HEK293T (cell line): ENCODE results near the gene LRP1B.
"Not testable (repeated sequence)": the region's sequence is repeated elsewhere in the genome, so short reads cannot be mapped to it uniquely, and the experiment has no call there.

Experiments used
- CTCF ChIA-PET: fragments of 350-600 bp; formaldehyde crosslinking; extraction: SDS; loops from one replicate; lab custom pipeline; 2021; ENCODE audit warnings: antibody characterized with exemption, inconsistent platforms; lab: Yijun Ruan, JAX
- POLR2A ChIA-PET: fragments of 350-600 bp; formaldehyde crosslinking; extraction: SDS; loops from one replicate; lab custom pipeline; 2020; ENCODE audit warnings: antibody characterized with exemption, inconsistent platforms; lab: Yijun Ruan, JAX
- DNase-seq: peaks from one replicate; pipeline ENCODE4 v3.0.0; 2012; ENCODE audit warnings: mixed read lengths; ENCODE audit errors: extremely low spot score
- ARNT ChIP-seq: fragments of 450-650 bp; IDR thresholded peaks from 2 replicates; pipeline ENCODE4 v1.6.1; 2017; ENCODE audit warnings: mild to moderate bottlenecking
- BHLHE40 ChIP-seq: fragments of 450-650 bp; IDR thresholded peaks from 2 replicates; pipeline ENCODE4 v1.6.1; 2016; ENCODE audit warnings: mild to moderate bottlenecking, moderate library complexity, borderline replicate concordance
- CTBP1 ChIP-seq: fragments of 450-650 bp; IDR thresholded peaks from 2 replicates; pipeline ENCODE4 v1.6.1; 2016; ENCODE audit warnings: borderline replicate concordance
- ELF4 ChIP-seq: fragments of 450-650 bp; IDR thresholded peaks from 2 replicates; pipeline ENCODE4 v1.6.1; 2017; ENCODE audit warnings: antibody characterized with exemption
- FOXA1 ChIP-seq: fragments of 450-650 bp; IDR thresholded peaks from 2 replicates; pipeline ENCODE4 v1.6.1; 2016; ENCODE audit warnings: mild to moderate bottlenecking
- FOXK2 ChIP-seq: fragments of 450-650 bp; IDR thresholded peaks from 2 replicates; pipeline ENCODE4 v1.6.1; 2016; ENCODE audit warnings: mild to moderate bottlenecking
- FOXM1 ChIP-seq: fragments of 450-650 bp; IDR thresholded peaks from 2 replicates; pipeline ENCODE4 v1.6.1; 2017; ENCODE audit warnings: mild to moderate bottlenecking, borderline replicate concordance
- HDGF ChIP-seq: fragments of 450-650 bp; IDR thresholded peaks from 2 replicates; pipeline ENCODE4 v1.6.1; 2017; ENCODE audit warnings: antibody characterized with exemption, borderline replicate concordance
- L3MBTL2 ChIP-seq: fragments of 450-650 bp; conservative IDR thresholded peaks from 2 replicates; pipeline ENCODE4 v1.6.1; 2016; ENCODE audit warnings: mild to moderate bottlenecking
- LEF1 ChIP-seq: fragments of 450-650 bp; IDR thresholded peaks from 2 replicates; pipeline ENCODE4 v1.6.1; 2017; ENCODE audit warnings: mild to moderate bottlenecking, borderline replicate concordance
- NFRKB ChIP-seq: fragments of 450-650 bp; IDR thresholded peaks from 2 replicates; pipeline ENCODE4 v1.6.1; 2016; ENCODE audit warnings: mild to moderate bottlenecking, moderate library complexity
- SP1 ChIP-seq: fragments of 450-650 bp; IDR thresholded peaks from 2 replicates; pipeline ENCODE4 v1.6.1; 2017
- SUZ12 ChIP-seq: fragments of 450-650 bp; IDR thresholded peaks from 2 replicates; pipeline ENCODE4 v1.6.1; 2016; ENCODE audit warnings: mild to moderate bottlenecking
- TARDBP ChIP-seq: fragments of 450-650 bp; IDR thresholded peaks from 2 replicates; pipeline ENCODE4 v1.6.1; 2016
- ZNF384 ChIP-seq: fragments of 450-650 bp; IDR thresholded peaks from 2 replicates; pipeline ENCODE4 v1.6.1; 2016
- TF ChIP-seq, protein P1 (sequence below): fragments of 450-650 bp; IDR thresholded peaks from 2 replicates; pipeline ENCODE4 v1.6.1; 2016

LRP1B gene

DNA sequence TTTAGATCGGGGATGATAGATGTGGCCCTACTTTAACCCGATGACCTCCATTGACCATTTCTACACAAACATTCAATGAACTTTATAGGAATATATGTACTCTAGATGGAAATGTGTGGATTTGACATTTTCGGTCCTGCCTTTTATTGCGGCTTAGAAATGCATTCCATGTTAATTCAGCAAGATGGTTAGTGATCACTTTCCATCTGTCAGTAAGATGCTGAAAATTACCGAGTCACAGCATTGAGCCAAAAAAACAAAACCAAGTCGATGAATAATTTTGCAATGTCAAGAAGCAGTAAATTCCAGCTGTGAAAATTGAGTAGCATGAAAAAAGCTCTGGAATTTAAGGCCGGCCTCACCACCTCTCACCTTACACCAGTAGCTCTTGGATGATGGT lies 1708.1 kb downstream of the LRP1B start:
- CTCF ChIA-PET, result no interaction called here
- TF ChIP-seq SUZ12 (no peak), TARDBP (no peak)
- TF ChIP-seq, protein P1, sequence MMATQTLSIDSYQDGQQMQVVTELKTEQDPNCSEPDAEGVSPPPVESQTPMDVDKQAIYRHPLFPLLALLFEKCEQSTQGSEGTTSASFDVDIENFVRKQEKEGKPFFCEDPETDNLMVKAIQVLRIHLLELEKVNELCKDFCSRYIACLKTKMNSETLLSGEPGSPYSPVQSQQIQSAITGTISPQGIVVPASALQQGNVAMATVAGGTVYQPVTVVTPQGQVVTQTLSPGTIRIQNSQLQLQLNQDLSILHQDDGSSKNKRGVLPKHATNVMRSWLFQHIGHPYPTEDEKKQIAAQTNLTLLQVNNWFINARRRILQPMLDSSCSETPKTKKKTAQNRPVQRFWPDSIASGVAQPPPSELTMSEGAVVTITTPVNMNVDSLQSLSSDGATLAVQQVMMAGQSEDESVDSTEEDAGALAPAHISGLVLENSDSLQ, result peak; percentile 16; the same call in 1 of the 2 replicates
- DNase-seq, result no peak
- POLR2A ChIA-PET, result no interaction called here

DNA sequence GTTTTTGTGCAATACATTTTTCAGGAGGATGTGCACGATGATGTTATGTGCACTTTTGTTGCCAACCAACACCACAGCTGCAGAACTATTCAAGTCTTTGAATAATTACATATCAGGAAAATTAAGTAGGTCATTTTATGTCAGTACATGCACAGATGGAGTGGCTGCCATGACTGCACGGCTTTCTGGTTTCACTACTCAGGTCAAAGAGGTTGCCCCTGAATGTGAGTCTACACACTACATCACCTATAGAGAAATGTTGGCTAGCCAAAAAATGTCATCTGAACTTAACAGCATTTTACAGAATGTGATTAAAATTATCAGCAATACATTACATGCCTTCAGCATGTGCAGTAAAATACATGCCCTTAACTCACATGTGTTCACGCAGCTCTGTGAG lies 1713.3 kb downstream of the LRP1B start:
- POLR2A ChIA-PET, result no interaction called here
- TF ChIP-seq NFRKB (no peak), SUZ12 (no peak), HDGF (no peak), TARDBP (no peak), ZNF384 (no peak), BHLHE40 (no peak), CTBP1 (no peak), FOXM1 (no peak), FOXA1 (no peak), LEF1 (no peak), ARNT (no peak), L3MBTL2 (no peak), SP1 (no peak), FOXK2 (no peak), ELF4 (no peak)
- TF ChIP-seq, protein P1, result no peak
- CTCF ChIA-PET, result no interaction called here
- DNase-seq, result no peak

DNA sequence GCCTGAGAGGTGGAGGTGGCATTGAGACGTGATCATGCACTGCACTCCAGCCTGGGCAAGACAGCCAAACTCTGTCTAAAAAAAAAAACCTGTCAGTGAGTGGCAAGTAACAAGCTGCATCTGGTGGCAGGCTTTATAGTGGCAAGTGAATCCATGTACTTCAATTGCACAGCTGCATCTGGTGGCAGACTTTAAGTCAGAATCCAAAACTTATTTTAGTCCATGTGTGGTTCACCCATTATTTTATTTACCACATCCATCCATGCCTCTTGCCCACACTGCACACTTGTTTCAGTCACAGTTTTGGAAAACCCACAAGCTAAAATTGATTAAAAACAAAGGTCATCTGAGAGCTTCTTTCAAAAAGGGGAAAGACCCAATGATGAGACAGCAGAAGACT lies 1714.2 kb downstream of the LRP1B start:
- no peak for TF ChIP-seq FOXM1
- TF ChIP-seq LEF1, result no peak
- TF ChIP-seq FOXK2, result no peak
- TF ChIP-seq BHLHE40, result no peak
- TF ChIP-seq, protein P1, result no peak
- no peak for TF ChIP-seq ARNT
- TF ChIP-seq HDGF, result no peak
- TF ChIP-seq CTBP1, result no peak
- TF ChIP-seq ZNF384, result no peak
- no peak for TF ChIP-seq SP1
- TF ChIP-seq SUZ12, result no peak
- TF ChIP-seq ELF4, result no peak
- TF ChIP-seq TARDBP, result no peak
- ChIA-PET POLR2A (no interaction called here), CTCF (no interaction called here)
- no peak for DNase-seq

DNA sequence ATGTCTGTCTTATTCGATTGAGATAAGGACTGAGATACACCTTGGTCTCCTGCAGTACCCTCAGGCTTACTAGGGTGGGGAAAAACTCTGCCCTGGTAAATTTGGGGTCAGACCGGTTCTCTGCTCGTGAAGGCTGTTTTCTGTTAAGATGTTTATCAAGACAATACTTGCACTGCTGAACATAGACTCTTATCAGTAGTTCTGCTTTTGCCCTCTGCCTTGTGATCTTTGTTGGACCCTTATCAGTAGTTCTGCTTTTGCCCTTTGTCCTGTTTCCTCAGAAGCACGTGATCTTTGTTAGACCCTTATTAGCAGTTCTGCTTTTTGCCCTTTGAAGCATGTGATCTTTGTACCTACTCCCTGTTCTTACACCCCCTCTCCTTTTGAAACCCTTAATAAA lies 1715.8 kb downstream of the LRP1B start:
- CTCF ChIA-PET, DNase-seq, POLR2A ChIA-PET: not testable (repeated sequence)

DNA sequence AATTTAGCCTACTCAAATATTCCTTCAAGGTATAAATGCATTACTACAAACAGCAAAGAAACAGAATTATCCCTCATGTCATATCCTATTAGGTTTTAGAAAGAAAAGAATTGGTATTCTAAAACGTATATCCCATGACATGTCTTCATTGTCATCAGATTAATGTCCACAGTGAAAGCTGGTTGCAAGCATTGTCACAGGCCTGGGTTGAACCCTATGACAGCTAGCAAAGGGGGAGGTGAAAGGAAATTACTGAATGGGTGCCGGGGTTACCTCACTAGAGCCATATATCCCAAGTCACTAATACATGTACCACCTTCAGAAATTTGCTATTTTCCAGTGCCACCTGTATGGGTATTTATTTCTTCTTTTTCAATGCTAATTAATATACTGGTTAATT lies 1720.1 kb downstream of the LRP1B start:
- POLR2A ChIA-PET, result no interaction called here
- no peak for DNase-seq
- CTCF ChIA-PET, result no interaction called here
- TF ChIP-seq FOXK2, result no peak
- TF ChIP-seq FOXM1, result no peak
- TF ChIP-seq L3MBTL2, result no peak
- TF ChIP-seq ZNF384, result no peak
- TF ChIP-seq, protein P1, result no peak
- TF ChIP-seq ELF4, result no peak
- no peak for TF ChIP-seq HDGF
- no peak for TF ChIP-seq CTBP1
- TF ChIP-seq BHLHE40, result no peak
- no peak for TF ChIP-seq TARDBP
- TF ChIP-seq FOXA1, result no peak
- TF ChIP-seq NFRKB, result no peak
- TF ChIP-seq LEF1, result no peak
- TF ChIP-seq SP1, result no peak
- no peak for TF ChIP-seq ARNT

DNA sequence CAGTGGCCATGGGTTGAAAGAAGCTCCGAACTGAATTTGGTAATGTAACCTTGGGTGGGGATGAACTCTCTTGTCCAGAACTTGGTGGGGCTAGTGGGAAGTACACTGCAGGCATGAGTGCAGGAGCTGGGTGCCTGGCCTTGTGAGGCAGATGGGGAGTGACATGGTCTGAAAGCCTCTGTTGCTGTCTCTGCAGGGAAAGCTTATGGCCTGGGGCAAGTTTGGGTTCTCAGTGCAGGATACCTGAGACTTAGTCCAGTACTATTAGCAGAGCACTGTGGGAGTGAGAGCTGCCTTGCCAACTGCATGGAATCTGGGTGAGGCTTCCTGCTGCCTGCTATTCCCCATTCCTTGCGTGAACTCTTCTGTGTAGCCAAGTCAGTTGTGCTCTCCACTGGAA lies 1729.8 kb downstream of the LRP1B start:
- CTCF ChIA-PET, result no interaction called here
- POLR2A ChIA-PET, result no interaction called here
- TF ChIP-seq ZNF384 (no peak), CTBP1 (no peak), ARNT (no peak), NFRKB (no peak), LEF1 (no peak), L3MBTL2 (no peak), HDGF (no peak), ELF4 (no peak), FOXM1 (no peak), BHLHE40 (no peak), SUZ12 (no peak), FOXA1 (no peak)
- no peak for DNase-seq

DNA sequence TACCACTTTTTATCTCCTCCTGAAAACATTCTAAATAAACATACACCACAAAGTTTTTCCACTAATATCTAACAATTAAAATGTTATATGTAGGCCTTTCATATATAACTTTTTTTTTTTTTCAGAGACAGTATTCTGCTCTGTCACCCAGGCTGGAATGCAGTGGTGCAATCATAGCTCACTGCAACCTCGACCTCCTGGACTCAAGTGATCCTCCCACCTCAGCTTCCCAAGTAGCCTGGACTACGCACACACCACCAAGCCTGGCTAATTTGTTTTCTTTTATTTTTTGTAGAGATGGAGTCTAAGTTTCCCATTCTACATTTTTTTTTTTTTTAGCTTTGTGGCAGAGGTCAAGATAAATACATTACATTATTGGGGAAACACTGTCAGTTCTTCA lies 1738.0 kb downstream of the LRP1B start:
- DNase-seq, result no peak
- TF ChIP-seq SUZ12 (no peak), ARNT (no peak), SP1 (no peak), NFRKB (no peak), FOXA1 (no peak), TARDBP (no peak), FOXM1 (no peak), L3MBTL2 (no peak), HDGF (no peak), BHLHE40 (no peak)
- POLR2A ChIA-PET, result no interaction called here
- CTCF ChIA-PET, result no interaction called here
